Activated naive CD8-positive, alpha-beta T cell treated with anti-CD3 and anti-CD28 coated beads, Interleukin-2, amount 10 ng/mL, durations not matched to agents 7 days and 5 days (primary cell): Measurements from ENCODE around the gene CA5A. TPM values are rescaled to one million over a fixed set of nuclear protein-coding genes. Genes with fewer than 3 reads are reported as not detected.
"Not testable (repeated sequence)": the region's sequence is repeated elsewhere in the genome, so short reads cannot be mapped to it uniquely, and the experiment has no call there.

Source experiments
- ATAC-seq: fragments of 150-1000 bp; cut with Tn5 transposase; one replicate; pipeline ENCODE4 v1.10.0; 2021; ENCODE audit warnings: low read depth, moderate library complexity
- POLR2A ChIA-PET: fragments of 350-600 bp; sonication (Branson Sonifier 250); formaldehyde crosslinking; loops from one replicate; lab custom pipeline; 2021; ENCODE audit warnings: antibody characterized with exemption; lab: Charles Lee
- DNase-seq: peaks from one replicate; pipeline ENCODE4 v3.0.0; 2021
- H3K27ac Mint-ChIP-seq: one replicate; pipeline ENCODE4 v1.8.0; 2022; ENCODE audit warnings: mild to moderate bottlenecking, mixed read lengths
- H3K27me3 Mint-ChIP-seq: one replicate; pipeline ENCODE4 v1.8.0; 2022; ENCODE audit warnings: mild to moderate bottlenecking, moderate library complexity, mixed read lengths
- H3K36me3 Mint-ChIP-seq: one replicate; pipeline ENCODE4 v1.8.0; 2021; ENCODE audit warnings: mild to moderate bottlenecking, mixed read lengths
- H3K4me1 Mint-ChIP-seq: one replicate; pipeline ENCODE4 v1.8.0; 2021; ENCODE audit warnings: mixed read lengths
- H3K4me3 Mint-ChIP-seq: one replicate; pipeline ENCODE4 v1.8.0; 2022; ENCODE audit warnings: mild to moderate bottlenecking, moderate library complexity, mixed read lengths
- H3K9me3 Mint-ChIP-seq: one replicate; pipeline ENCODE4 v1.8.0; 2021; ENCODE audit warnings: mixed read lengths
- total RNA-seq, 2 experiments: library from RNA; stranded (reverse); gene quantifications; one replicate each; pipeline ENCODE4 v1.2.3, GENCODE V29; 2021

The CA5A gene
- total RNA-seq, result not detected

DNA sequence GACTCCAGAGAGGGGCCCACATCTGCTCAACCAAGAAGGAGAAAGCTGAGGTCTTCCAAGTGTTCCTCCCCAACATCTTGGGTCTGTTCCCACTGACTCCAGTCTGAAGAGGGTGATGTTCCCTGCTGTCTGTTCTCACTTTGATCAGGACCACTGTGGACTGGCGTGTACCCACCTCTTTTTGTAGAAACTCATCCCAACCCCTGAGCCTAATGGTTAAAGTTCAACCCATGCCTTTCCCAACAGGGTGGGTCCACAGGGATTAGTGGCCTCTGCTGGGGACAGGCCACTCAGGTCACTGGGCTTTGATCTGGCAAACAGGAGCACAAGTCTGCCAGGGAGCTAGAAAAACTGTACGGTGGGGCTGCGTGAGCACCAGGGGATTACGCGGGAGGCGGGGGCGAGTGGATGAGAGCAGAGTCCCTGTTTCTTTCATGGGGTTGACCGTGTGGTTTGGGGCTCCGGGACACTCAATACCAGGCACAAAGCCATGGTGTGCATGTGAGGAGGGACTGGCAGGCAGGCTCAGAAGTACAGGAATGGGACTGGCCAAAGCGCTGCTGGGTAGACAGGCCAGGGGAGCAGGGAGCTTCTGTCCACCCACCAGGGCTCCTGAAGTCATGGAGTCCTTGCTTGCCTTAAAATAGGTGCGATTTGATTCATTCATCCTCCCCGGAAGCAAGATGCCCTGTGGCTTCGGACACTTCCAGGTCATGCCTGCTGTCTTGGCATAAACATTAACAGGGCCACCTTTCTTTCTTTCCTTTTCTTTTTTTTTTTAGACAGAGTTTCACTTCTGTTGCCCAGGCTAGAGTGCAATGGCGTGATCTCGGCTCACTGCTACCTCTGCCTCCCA lies at the start of gene CA5A:
Gene CA5A (minus strand): TSS at position 155 of the 856 bp plus-strand sequence. CDS start 79 bp downstream, at position 76.
- no peaks in the 10 kb centered on the region for H3K36me3 Mint-ChIP-seq
- peaks cover 11% of the 10 kb centered on the region for H3K27me3 Mint-ChIP-seq
- POLR2A ChIA-PET, result no interaction called here
- H3K4me1 Mint-ChIP-seq, result no peaks in the 10 kb centered on the region
- no peak for ATAC-seq
- H3K27ac Mint-ChIP-seq, result no peak within 1 kb of the TSS
- no peak within 1 kb of the TSS for H3K4me3 Mint-ChIP-seq
- H3K9me3 Mint-ChIP-seq, result peaks cover 3% of the 10 kb centered on the region
- no peak for DNase-seq

DNA sequence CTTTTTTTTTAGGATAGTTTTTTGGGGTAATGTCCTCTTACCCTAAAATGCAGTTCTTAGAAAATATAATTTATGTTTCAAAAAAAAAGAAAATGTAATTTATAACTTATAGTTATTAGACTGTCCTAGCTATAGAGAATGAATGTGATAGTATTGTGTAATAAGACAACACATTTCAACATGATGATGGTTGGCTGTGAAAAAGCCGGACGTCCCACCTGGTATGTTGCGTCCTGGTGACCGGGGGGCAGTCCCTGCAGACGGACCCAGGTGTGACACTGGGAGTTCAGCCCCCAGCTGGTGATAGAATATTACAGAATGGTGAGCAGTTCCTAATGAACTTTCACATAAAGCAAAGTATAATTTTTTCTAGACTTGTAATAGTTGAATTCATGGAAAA lies 49.2 kb upstream of the CA5A start:
- H3K27me3 Mint-ChIP-seq, H3K27ac Mint-ChIP-seq, H3K9me3 Mint-ChIP-seq, POLR2A ChIA-PET, ATAC-seq, H3K4me3 Mint-ChIP-seq, DNase-seq: not testable (repeated sequence)
- peaks cover 43% of the 10 kb centered on the region for H3K36me3 Mint-ChIP-seq
- H3K4me1 Mint-ChIP-seq, result peaks cover 24% of the 10 kb centered on the region

DNA sequence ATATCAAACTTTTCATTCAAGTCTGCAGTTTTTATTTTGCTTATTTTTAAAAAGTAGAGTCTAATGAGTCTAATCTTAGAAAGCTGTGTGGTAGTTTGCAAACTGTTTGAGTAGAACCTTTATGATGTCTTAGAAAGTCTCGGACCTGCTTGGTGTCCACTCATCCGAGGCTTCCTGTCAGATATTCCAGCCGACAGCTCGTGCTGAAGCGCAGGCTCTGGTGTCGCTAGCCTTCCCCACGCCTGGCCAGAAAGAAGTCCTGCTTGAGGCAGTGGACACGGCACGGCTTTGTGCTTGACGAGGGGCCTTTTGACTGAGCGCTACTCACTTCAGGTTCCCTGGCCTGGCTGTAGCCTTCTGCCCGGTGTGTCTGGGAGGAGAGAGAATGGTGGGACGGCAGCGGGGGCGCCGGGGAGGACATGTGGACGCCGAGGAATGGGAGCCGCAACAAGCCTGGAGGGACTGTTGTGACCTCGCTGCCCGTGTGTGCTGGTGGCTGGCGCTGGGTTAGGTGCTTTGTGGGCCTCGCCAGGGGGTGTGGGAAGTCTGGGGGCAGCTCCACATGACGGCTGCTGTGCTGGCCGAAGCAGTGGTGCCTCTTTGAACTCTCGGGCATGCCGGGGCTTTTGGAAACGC lies 48.4 kb upstream of the CA5A start:
- peak overlapping the region; percentile 15 for H3K27ac Mint-ChIP-seq
- no peak overlapping the region for H3K4me3 Mint-ChIP-seq
- ATAC-seq (no peak), DNase-seq (no peak)
- peaks cover 40% of the 10 kb centered on the region for H3K36me3 Mint-ChIP-seq
- no peaks in the 10 kb centered on the region for H3K9me3 Mint-ChIP-seq
- H3K4me1 Mint-ChIP-seq, result peaks cover 31% of the 10 kb centered on the region
- POLR2A ChIA-PET, result no interaction called here
- H3K27me3 Mint-ChIP-seq, result no peaks in the 10 kb centered on the region

DNA sequence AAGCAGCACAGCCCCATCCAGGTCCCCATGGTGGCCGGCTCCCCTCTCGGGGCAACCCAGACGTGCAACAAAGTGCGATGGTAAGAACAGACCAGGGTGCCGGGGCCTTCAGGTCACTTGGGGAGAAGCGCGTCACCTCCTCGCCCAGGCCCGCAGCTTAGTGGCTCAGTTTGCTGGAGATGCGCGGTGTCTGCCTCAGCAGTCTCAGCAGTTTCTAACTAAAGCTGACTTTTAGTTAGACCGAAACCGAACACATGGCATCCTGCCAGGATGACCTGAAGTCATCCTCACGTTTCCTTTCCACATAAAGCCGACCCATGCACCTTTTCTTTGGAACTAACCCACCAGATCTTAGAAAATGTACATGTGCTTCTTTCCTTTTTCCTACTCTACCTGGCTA lies 47.9 kb upstream of the CA5A start:
- H3K9me3 Mint-ChIP-seq, ATAC-seq, H3K4me3 Mint-ChIP-seq, POLR2A ChIA-PET, DNase-seq, H3K27me3 Mint-ChIP-seq, H3K27ac Mint-ChIP-seq: not testable (repeated sequence)
- Mint-ChIP-seq H3K4me1 (peaks cover 36% of the 10 kb centered on the region), H3K36me3 (peaks cover 41% of the 10 kb centered on the region)

DNA sequence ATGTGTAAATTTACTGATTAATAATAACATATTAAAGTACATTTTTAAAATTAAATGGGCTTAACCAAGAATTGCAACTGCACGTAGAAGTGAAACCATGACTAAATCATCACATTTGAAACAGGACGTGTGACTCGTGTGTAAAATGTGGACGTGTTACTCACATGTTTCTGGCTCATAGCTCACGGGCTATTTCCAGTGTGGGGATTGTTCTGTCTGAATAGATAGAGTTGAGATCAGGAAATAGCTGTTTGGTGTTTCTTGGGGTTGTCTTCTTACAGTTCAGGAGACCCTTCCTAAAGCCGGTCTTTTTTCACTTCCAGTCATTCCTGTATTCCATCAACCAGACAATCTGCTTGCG lies 47.4 kb upstream of the CA5A start:
- ATAC-seq, H3K9me3 Mint-ChIP-seq, H3K27ac Mint-ChIP-seq, POLR2A ChIA-PET, H3K27me3 Mint-ChIP-seq, DNase-seq, H3K4me3 Mint-ChIP-seq: not testable (repeated sequence)
- Mint-ChIP-seq H3K4me1 (peaks cover 40% of the 10 kb centered on the region), H3K36me3 (peaks cover 44% of the 10 kb centered on the region)

DNA sequence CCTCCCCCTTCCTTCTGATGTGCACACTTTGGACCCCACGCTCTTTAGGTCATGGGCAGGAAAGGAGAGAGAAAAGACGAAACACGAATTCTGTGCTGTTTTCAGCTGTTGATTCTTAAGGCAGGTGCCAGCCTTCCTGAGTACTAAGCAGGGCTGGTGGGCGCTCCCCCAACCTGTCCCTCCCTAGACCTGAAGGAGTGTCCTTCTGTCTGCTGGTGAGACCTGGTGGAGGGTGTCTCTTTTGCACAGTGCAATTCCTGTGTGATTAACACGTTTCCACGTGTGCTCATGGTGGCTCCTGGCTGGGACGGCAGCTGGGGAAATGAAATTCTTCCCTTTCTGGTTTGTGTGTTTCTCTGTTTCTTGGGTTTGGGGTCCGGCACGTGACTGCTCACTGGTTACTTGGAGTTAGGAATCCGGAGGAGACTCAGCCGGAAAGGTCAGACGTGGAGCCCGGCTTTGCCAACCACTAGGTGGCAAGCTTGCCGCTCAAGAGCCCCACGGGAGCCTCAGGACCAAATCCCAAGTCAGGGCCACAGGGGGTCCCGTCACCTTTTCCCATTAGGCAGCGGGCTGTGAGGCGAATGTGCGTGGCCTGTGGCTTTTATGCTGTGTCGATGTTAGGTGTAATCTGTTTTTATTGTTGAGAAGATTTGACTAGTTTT lies 46.9 kb upstream of the CA5A start:
- ATAC-seq, DNase-seq, H3K4me3 Mint-ChIP-seq, H3K9me3 Mint-ChIP-seq, POLR2A ChIA-PET, H3K27ac Mint-ChIP-seq, H3K27me3 Mint-ChIP-seq: not testable (repeated sequence)
- Mint-ChIP-seq H3K4me1 (peaks cover 40% of the 10 kb centered on the region), H3K36me3 (peaks cover 49% of the 10 kb centered on the region)

DNA sequence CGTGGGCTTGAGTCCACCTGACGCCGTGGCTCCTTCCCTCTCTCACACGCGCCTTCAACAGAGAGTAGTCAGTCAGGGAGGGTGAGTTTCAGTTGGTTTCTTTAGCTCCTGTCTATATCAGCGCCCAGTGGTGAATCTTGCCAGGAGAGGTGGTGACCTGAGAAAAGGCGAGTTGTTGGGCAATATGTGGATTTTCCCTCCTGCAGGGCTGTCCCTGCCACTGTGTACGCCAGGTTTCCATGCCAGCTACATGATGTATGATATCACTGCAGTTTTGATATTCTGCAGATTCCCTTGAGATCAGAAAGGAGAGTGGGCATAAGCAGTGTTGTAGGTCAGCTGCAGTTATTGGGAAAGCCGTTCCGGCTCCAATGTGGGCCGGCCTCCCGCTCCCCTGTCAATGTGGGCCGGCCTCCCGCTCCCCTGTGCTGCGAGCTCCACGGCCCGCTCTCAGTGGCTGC lies 46.3 kb upstream of the CA5A start:
- Mint-ChIP-seq H3K27me3 (no peaks in the 10 kb centered on the region), H3K9me3 (no peaks in the 10 kb centered on the region), H3K4me1 (peaks cover 40% of the 10 kb centered on the region), H3K36me3 (peaks cover 53% of the 10 kb centered on the region), H3K27ac (no peak overlapping the region), H3K4me3 (no peak overlapping the region)
- POLR2A ChIA-PET, result no interaction called here
- DNase-seq (no peak), ATAC-seq (no peak)

DNA sequence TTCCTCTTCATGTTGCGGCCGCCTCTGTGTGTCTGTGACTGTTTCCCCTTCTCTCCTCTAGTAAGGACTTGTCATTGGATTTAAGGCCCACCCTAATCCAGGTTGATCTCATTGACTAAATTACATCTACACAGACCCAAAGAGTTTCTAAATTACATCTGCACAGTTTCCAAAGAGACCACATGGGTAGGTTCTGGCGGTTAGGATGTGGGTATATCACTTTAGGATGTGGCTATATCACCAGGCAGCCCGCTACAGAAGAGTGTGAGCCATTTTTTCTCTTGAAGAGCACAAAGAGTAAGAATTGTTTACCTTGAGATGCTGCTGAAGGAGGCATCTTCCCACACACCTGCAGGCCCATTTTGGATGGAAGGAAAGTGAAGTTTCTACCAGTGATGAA lies 45.0 kb upstream of the CA5A start:
- Mint-ChIP-seq H3K4me1 (peaks cover 41% of the 10 kb centered on the region), H3K27ac (peak overlapping the region; percentile 84), H3K36me3 (peaks cover 57% of the 10 kb centered on the region), H3K4me3 (peak overlapping the region; percentile 77)
- POLR2A ChIA-PET, result interaction anchor here (0.5 kb wide), 1 partner anchor 195 kb away, joined by 5 read pairs; no protein-coding TSS in a partner anchor
- not testable (repeated sequence) for H3K9me3 Mint-ChIP-seq, H3K27me3 Mint-ChIP-seq
- DNase-seq (peak; percentile 46), ATAC-seq (peak; percentile 90)

DNA sequence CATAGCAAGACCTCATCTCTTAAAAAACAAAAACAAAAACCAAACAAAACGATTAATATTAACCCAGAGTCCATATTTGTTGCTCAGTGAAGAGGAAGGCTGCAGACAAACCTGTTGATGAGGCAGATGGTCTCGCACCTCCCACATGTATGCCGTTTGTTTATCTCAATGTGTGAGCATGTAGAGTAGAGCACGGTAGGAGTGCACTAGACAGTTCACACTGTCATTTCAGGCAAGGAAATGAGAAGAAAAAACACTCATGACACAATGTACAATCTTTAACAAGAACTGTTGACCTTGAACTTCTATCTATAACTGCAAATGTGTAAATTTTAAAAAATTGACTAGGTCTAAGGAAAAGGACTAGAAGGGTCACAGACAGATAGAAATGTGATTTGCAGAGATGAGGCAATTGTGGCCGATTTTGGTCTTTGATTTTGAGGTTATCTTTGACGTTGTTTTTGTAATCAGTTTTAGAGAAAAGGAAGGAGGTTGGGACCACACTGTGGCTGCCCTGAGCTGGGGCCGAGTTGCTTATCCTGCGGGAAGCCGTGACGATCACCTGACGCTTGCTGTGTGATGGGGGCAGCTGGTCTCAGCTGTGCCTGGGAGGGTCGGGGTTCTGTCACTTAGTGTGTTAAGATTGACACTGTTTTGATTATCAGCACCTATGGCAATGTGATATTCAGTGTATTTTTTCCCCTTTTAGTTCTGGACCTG lies 43.7 kb upstream of the CA5A start:
- H3K27me3 Mint-ChIP-seq, H3K9me3 Mint-ChIP-seq, POLR2A ChIA-PET, DNase-seq: not testable (repeated sequence)
- peak; percentile 11 for ATAC-seq
- Mint-ChIP-seq H3K36me3 (peaks cover 59% of the 10 kb centered on the region), H3K4me1 (peaks cover 40% of the 10 kb centered on the region), H3K27ac (peak overlapping the region; percentile 22), H3K4me3 (peak overlapping the region; percentile 36)

DNA sequence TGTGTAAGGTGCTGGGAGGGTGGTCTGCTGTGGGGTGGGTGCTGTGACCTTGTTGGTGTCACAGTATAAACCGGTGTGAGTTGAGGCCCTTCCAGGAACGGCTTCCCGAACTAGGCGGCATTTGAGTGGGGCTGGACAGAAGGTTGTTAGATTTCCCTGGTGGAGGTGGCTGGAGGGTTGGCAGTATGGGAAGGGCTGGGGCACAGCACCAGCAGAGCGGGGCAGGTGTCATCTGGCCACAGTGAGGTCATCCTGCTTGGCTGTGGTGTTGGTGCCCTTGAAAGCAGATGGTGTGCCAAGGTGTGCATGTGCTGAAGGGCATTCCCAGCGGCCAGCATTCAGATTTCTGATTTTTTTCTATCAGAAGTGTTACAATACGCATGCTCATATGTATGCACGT lies 43.0 kb upstream of the CA5A start:
- no peak overlapping the region for H3K27ac Mint-ChIP-seq
- H3K27me3 Mint-ChIP-seq, result no peaks in the 10 kb centered on the region
- H3K4me1 Mint-ChIP-seq, result peaks cover 42% of the 10 kb centered on the region
- no peak overlapping the region for H3K4me3 Mint-ChIP-seq
- ATAC-seq (no peak), DNase-seq (no peak)
- H3K9me3 Mint-ChIP-seq, result no peaks in the 10 kb centered on the region
- H3K36me3 Mint-ChIP-seq, result peaks cover 59% of the 10 kb centered on the region
- POLR2A ChIA-PET, result no interaction called here

DNA sequence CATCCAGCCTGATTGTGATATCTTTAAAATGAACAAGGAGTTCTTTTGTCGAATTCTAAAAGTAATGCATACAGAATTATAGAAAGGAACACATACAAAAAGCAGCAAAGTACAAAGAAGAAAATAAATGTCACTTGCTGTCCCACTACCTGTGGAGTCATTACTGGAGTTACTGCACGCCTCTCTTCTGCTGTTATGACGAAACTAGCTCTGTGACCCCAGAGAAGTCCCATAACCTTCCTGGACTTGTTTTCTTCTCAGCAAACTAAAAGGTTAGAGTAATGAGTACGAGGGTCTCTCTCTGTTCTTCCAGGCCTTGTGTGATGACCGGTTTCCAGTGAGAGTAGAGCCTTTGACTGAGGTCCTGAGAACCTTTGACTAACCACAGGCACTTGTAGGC lies 41.8 kb upstream of the CA5A start:
- H3K36me3 Mint-ChIP-seq, result peaks cover 62% of the 10 kb centered on the region
- H3K27me3 Mint-ChIP-seq, result no peaks in the 10 kb centered on the region
- ATAC-seq (no peak), DNase-seq (no peak)
- H3K4me3 Mint-ChIP-seq, result no peak overlapping the region
- POLR2A ChIA-PET, result no interaction called here
- peaks cover 46% of the 10 kb centered on the region for H3K4me1 Mint-ChIP-seq
- peaks cover under 1% of the 10 kb centered on the region for H3K9me3 Mint-ChIP-seq
- no peak overlapping the region for H3K27ac Mint-ChIP-seq

DNA sequence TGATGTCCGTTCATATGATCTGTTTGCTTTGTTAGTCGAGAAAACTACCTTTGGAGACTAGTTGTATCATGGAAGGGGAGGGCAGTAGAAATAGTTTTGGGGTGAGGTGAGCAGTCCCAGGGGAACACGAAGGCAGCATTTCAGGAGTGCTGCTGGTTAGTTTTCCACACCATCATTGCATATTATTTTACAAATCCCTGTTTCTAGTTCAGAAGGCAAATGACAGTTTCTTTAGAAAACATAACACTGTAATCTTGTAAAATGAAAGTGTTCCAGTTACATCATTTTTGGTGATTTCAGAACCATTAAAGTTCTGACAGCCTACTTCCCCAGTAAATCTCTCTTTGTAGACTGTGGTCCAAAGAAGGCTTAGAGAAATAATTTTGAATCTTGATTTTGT lies 40.3 kb upstream of the CA5A start:
- DNase-seq, result no peak
- Mint-ChIP-seq H3K36me3 (peaks cover 63% of the 10 kb centered on the region), H3K4me3 (no peak overlapping the region), H3K9me3 (peaks cover 10% of the 10 kb centered on the region), H3K4me1 (peaks cover 36% of the 10 kb centered on the region), H3K27me3 (no peaks in the 10 kb centered on the region), H3K27ac (no peak overlapping the region)
- POLR2A ChIA-PET, result no interaction called here
- ATAC-seq, result no peak

DNA sequence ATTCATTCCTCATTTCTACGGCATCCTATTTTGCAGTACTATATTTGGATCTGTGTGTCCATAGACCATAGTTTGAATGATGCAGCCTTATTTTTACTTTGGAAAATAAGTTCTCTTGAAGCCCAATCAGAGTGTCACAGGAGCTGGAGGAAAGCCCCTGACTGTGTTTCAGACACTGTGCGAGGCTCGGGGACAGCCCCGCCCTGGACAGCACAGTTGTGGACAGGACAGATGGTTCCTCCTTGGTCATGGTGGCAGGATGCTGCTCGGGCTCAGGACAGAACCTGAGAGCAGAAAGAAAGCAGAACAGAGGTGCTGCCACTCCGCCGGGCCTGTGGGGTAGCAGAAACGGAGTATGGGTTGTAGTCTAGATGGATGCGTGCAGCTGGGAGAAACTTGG lies 37.8 kb upstream of the CA5A start:
- H3K4me1 Mint-ChIP-seq, result peaks cover 18% of the 10 kb centered on the region
- H3K4me3 Mint-ChIP-seq, result no peak overlapping the region
- DNase-seq (no peak), ATAC-seq (no peak)
- peaks cover 77% of the 10 kb centered on the region for H3K36me3 Mint-ChIP-seq
- no peaks in the 10 kb centered on the region for H3K27me3 Mint-ChIP-seq
- peaks cover 18% of the 10 kb centered on the region for H3K9me3 Mint-ChIP-seq
- peak overlapping the region; percentile 7 for H3K27ac Mint-ChIP-seq
- POLR2A ChIA-PET, result interaction anchor here (0.6 kb wide), 1 partner anchor 737 kb away, joined by 3 read pairs; no protein-coding TSS in a partner anchor
